Limb (tissue), 2 donors: Measurements from ENCODE around the gene ZNF846.
"Not testable (repeated sequence)": the region's sequence is repeated elsewhere in the genome, so short reads cannot be mapped to it uniquely, and the experiment has no call there.

Source experiments
- DNase-seq, 2 donors: peaks; one replicate each; pipeline ENCODE4 v3.0.0-alpha.2; 2016; ENCODE audit errors: extremely low spot score in 2 of 2

ZNF846 gene

GRCh38 chr19:9768175-9769112 is at the start of gene ZNF846:
Gene ZNF846, minus strand, starts transcription at chr19:9768738. Its CDS starts 3,788 bp downstream, at chr19:9764950.
- peak; percentile 95 to 96 for DNase-seq

DNA sequence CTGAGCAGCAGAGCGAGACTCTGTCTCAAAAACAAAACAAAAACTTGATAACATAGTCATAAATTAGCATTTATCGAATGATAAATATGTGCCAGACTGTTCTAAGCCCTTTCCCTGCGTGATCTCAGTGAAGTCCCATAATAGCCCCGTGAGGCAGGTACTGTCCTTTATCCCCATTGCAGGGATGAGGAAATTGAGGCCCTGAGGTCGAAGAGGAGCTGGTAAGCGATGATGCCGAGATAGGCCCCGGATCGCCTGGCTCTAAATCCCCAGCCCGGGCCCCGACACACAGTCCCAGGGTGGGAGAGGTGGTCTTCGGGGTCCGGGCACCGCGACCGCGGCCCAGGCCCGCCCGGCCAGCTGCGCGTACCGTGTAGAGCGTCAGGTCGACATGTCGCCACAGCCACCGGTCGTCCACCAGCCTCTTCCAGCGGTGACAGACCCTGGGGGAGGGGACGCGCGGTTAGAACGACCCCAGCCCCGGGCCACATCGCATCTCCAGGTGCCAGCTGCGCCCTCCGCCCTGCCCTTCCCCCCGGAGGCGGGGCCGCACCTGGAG is 49.7 kb upstream of the ZNF846 start:
- DNase-seq: no peak

DNA sequence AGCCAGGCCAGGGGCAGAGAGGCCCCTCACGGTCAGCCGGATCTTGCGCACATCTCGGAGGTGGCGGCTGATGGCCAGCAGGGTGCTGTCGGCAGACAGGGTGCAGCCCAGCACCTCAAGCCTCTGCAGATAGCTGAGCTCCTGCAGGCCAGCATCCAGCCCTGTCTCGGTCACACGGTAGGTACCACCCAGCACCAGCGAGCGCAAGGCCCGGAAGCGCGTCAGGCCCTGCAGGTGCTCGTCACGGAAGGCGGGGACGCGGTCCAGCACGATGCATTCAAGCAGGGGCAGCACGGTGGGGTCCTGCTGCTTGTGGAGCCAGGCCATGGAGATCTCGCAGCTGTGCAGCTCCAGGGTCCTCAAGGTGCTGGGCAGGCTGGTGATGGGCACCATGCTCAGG is 42.6 kb upstream of the ZNF846 start:
- DNase-seq: no peak

GRCh38 chr19:9808855-9809824 is 40.6 kb upstream of the ZNF846 start:
- no peak for DNase-seq

GRCh38 chr19:9806803-9807202 is 38.3 kb upstream of the ZNF846 start:
- DNase-seq: no peak

- DNase-seq: no peak
Observed at GRCh38 chr19:9801976-9802375, 33.4 kb upstream of the ZNF846 start.

GRCh38 chr19:9799162-9799561 is 30.6 kb upstream of the ZNF846 start:
- no peak for DNase-seq

DNA sequence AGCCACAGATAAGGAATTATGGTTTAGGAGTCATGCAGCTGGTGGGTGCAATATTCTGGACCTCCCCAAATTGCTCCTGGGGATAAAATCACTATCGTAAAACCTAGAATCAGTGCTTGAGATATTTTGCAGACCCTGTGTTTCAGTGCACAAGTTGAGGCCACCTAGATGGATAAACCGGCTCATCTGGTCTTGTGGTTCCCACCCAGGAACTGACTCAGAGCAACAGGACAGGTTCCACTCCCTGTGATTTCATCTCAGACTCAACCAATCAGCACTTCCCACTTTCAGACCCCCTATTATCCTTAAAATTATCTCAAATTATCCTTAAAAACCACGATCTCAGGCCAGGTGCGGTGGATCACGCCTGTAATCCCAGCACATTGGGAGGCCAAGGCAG is 29.3 kb upstream of the ZNF846 start:
- DNase-seq: no peak

DNA sequence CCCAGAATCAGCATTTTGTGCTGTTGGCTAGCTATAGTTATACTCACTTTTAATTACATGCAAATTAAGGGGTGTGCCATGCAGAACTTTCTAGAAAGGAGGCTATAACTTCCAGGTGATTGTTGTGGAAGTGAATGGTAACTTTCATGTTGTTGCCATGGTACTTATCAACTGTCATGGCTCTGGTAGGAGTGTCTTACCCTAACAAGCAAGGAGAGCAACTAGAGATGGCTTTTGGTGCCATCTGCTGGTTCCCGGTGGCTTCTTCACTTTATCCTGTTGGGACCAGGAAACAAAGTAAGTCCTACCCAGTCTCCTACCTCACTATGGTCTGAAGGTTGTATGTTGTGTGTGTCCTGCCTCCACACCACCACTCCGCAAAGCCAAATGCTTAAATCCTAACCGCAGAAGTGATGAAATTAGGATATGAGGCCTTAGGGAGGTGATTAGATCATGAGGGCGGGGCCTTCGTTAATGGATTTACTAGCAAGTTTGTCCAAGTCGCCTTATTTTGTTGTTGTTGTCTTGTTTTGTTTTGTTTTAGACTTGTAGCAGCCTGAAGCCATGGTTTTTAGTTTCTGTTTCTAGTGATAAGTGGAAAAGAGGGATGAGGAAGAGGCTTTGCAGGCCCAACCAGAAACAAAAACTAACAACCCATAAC is 27.7 kb upstream of the ZNF846 start:
- DNase-seq: peak; percentile 83 to 88

DNA sequence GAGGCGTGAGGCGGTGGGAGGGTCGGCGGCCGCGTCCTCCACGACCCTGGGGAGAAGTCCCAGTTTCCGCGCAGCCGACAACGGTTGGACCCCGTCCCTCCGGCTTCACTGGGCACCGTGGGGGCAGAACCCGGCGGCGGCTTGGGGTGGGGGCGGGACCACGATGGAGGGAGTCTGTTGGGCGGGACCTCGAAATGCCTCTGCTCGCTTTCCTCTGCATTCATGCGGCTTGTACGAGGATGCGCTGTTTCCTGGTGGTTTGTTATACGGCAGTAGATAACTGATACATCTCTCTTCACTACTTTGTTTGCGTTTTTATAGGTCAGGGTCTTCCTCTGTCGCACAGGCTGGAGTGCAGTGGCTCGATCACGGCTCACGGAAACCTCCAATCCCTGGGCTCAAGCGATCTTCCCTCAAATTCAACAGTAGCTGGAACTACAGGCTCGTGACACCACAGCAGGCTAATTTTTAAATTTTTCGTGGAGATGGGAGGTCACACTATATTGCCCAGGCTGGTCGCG is 24.6 kb upstream of the ZNF846 start:
- peak in 1 of 2 donors; percentile 61 for DNase-seq

GRCh38 chr19:9792206-9793070 is 23.9 kb upstream of the ZNF846 start:
- peak; percentile 96 to 99 for DNase-seq

GRCh38 chr19:9791552-9792205 is 23.1 kb upstream of the ZNF846 start:
- DNase-seq: peak; percentile 96 to 99

DNA sequence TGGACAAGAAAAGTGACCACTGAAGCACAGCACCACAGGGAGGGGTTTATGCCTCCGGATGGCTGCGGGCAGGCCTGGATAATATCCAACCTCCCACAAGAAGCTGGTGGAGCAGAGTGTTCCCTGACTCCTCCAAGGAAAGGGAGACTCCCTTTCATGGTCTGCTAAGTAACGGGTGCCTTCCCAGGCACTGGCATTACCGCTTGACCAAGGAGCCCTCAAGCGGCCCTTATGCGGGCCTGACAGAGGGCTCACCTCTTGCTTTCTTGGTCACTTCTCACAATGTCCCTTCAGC is 22.5 kb upstream of the ZNF846 start:
- not testable (repeated sequence) for DNase-seq

DNA sequence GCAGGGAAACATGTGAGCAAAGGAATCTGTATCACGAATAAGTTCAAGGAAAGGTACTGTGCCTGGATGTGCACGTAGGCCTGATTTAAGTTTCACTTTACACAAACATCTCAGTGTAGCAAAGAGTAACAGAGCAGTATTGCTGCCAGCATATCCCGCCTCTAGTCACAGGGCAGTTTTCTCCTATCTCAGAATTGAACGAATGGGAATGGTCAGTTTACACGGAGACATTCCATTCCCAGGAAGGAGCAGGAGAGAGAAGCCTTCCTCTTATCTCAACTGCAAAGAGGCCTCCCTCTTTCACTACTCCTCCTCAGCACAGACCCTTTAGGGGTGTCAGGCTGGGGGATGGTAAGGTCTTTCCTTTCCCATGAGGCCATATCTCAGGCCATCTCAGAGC is 21.0 kb upstream of the ZNF846 start:
- not testable (repeated sequence) for DNase-seq

GRCh38 chr19:9789066-9789465 is 20.5 kb upstream of the ZNF846 start:
- DNase-seq: no peak

DNA sequence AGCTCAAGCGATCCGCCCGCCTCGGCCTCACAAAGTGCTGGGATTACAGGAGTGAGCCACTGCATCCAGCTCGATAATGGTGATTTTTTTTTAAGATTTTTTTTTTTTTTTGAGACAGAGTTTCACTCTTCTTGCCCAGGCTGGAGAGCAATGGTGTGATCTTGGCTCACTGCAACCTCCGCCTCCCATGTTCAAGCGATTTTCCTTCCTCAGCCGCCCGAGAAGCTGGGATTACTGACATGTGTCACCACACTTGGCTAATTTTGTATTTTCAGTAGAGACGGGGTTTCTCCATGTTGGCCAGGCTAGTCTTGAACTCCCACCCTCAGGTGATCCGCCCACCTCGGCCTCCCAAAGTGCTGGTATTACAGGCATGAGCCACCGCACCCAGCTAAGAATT is 20.1 kb upstream of the ZNF846 start:
- not testable (repeated sequence) for DNase-seq

DNA sequence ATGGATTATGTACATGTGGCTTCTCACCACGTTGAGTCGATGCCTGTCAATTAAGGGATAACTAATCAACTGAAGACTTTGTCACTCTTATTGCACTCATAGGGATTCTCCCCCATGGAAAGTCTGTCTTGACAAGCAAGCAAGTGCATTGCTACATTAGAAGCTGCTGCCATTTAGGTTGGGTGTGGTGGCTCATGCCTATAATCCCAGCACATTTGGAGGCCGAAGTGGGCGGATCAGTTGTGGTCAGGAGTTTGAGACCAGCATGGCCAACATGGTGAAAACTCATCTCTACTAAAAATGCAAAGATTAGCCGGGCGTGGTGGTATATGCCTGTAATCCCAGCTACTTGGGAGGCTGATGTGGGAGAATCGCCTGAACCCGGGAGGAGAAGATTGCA is 18.3 kb upstream of the ZNF846 start:
- DNase-seq: no peak

GRCh38 chr19:9786342-9786741 is 17.8 kb upstream of the ZNF846 start:
- DNase-seq: peak in 1 of 2 donors; percentile 36
